ENCODE measurements around the gene ATF6.

GRCh38 chr1:161740921-161741320 is 25.2 kb upstream of the ATF6 start:
- no peak for TF ChIP-seq CTCF (IDR thresholded peaks at IDR 0.05; ENCODE audit: low read length)
- TF ChIP-seq EZH2 (optimal IDR thresholded peaks at IDR 0.05; ENCODE audit: low read depth, low read length) = no peak

Data from MM.1S (cell line).